HG03469 (cell line): ENCODE results near the gene PRELP.
"Not testable (repeated sequence)": the region's sequence is repeated elsewhere in the genome, so short reads cannot be mapped to it uniquely, and the experiment has no call there.

ENCODE experiments used
- ATAC-seq: cut with Tn5 transposase; IDR thresholded peaks from one replicate; pipeline ENCODE4 v1.9.1; 2021; ENCODE audit warnings: mild to moderate bottlenecking, moderate library complexity, moderate number of reproducible peaks; ENCODE audit not compliant: unreplicated experiment

Gene PRELP

DNA sequence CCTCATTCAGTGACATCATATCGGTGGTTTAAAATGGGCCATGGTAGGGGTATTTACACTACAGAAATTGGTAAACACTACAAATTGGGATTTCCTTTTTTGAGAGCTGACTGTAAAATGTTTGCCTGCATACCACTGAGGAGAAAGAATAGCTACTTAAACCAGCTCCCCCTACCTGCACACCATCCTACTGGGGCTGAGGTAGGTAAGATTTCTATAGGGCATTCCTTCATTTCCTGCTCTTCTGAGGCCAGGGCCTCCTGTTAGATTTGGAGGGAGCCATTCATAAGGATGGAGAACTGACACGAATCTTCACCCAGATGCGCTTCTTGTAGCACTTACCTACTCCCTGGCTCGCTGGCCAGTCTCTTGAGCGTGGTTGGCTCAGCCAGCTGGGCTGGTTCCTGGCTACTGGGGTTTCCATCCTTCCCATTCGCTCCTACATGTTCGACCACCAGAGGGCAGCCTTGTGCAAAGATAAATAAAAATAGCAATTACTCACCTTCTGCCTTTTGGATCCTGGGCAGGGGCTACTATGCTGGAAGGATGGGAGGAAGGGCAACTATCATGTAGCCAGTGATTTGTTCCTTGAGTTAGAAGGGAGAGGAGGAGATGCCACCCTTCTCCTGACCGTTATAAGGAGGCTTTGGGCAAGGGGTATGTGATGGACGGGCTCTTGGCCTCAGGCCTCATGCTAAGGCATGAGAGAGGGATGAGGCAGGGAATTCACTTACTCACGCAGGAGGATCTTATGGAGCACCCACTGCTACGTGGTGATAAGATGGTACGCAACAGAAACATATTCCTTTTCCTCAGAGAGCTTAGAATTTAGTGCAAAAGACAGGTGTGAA lies 29.0 kb downstream of the PRELP start:
- ATAC-seq: no peak

GRCh38 chr1:203505526-203506204 lies 30.1 kb downstream of the PRELP start:
- ATAC-seq: no peak

- no peak for ATAC-seq
These were observed 31.4 kb downstream of the PRELP start for GRCh38 chr1:203506858-203507626.

- no peak for ATAC-seq
These were observed 32.2 kb downstream of the PRELP start for GRCh38 chr1:203507759-203508158.

DNA sequence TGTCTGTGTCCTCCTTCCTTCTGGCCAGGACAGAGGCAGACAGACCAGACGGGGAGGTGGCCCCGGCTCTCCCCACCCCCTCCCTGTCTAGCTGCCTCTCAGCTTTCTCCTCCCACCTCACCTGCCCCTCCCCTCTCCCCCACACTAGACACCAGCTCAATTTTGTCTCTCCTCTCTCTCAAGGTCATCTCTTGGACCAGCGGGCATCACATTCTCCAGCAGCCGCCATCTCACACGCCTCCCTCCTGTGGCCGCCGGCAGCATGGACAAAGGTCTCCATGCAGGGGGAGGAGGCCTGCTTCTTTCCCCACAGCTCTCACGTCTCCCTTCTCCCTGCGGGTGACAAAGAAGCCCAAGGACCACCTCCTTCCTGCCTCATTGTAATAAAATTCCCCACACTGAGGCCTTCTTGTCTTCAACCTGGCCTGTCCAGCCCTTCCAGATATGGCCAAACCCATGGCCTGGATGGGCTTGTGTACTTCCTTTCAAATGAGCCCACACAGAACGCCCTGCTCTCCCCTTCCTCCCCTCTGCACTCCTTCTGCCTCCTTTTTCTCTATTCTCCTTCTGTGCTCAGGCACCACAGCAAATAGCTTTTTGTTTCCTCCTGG lies 33.0 kb downstream of the PRELP start:
- no peak for ATAC-seq

DNA sequence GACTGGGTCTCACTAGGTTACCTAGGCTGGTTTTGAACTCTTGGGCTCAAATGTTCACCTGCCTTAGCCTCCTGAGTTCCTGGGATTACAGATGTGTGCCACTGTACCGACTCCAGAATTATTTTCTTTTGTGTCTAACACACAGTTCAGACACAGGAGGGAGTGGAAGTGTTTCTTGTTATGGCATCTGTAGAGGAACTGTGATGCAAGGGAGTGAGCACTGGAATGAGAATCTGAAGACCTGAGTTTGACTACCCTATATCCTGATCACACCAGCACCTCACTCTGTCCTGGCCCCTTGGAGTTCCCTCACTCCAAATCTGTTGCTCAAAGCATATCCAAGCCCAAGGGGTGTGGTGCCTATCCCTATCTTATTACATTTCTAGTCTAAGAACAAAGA lies 33.5 kb downstream of the PRELP start:
- no peak for ATAC-seq

- ATAC-seq: no peak
These were observed 35.9 kb downstream of the PRELP start for GRCh38 chr1:203511513-203511912.

DNA sequence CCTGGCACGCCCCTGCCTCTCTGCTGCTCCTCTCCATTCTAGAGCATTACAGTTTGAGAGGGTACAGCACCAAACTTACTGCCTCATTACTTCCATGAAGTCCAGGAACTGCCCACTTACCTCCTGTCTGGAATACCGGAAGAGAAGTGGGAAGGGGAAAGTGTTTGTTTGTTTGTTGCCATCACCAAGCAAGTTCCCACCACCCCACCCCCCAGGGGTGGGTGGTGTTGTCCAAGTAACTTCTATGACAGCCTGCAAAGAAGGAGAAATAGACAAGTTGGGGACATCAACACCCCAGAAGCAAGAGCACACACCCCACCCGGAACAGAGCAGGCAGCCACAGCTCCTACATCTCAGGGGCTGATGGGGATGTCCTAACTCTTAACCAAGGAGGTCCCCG lies 36.3 kb downstream of the PRELP start:
- ATAC-seq: no peak

DNA sequence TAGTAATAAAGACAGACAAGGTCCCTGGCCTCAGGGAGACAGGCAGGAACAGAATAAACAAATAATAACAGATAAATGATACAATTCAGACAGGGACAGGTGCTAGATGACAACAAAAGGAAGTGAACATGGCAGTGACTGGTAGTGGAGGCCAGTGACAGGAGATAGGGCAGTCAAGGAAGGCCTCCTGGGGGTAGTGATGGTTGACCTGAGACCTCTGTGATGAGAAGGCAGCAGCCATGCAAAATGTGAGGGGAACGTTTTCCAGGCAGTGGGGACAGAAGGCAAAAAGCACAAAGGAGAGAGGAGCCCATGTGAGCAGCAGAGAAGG lies 36.9 kb downstream of the PRELP start:
- no peak for ATAC-seq

- ATAC-seq: no peak
These were observed 37.4 kb downstream of the PRELP start for GRCh38 chr1:203512848-203513584.

DNA sequence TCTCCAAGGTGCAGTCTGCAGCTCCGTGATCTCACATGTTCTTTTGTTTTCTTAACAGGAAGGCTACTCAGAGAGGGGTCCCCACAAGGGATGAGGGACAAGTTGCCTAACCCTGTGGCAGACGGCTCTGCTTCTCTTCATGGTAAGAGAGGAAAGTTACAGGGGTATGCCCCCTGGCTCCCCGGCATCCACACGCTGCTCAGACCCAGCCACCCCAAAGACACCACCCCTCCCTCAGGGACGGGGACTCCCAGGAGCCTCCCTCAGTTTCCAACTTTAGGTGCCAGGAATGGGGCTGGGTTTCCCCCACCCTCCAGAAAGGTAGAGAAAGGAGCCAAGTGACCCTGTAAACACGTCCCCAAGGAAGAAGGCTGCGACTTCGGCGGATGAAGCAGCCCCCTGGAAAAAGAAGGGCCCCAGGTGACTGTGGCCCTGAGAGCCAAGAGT lies 38.0 kb downstream of the PRELP start:
- no peak for ATAC-seq

- no peak for ATAC-seq
These were observed 40.6 kb downstream of the PRELP start for GRCh38 chr1:203516184-203516583.

- no peak for ATAC-seq
These were observed 41.3 kb downstream of the PRELP start for GRCh38 chr1:203516906-203517305.

DNA sequence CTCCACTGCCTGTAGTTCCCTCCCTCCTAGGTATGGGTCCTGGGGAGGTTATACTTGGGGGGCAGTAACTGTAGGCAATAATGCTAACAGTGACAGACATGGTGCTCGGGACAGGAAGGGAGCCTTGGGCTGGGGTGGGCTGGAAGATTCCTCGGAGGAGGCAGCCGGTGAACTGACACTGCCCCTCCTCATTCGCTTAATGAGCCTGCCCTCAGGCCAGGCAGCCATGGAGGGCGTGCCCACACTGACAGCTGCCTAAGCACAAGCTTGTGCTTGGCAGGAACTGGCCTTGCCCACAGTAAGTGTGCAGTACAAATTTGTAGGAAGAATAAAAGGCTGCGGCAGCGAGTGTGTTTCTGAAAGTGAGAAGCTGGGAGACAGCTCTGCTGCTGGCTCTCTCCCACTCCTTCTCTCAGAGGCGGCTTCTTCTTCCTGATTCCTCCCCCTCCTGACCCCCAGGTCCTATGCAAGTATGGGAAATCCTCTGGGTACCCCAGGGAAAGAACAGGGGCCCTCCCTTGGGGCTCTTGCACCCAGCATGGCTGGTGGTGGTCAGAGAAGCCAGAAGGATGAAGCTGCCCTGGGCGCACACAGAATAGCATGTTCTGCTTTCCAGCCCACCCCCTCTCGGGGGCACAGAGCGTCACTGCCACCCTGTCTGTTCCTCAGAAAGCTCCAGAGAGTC lies 42.0 kb downstream of the PRELP start:
- ATAC-seq: no peak

- ATAC-seq: not testable (repeated sequence)
These were observed 42.5 kb downstream of the PRELP start for GRCh38 chr1:203518139-203518538.

DNA sequence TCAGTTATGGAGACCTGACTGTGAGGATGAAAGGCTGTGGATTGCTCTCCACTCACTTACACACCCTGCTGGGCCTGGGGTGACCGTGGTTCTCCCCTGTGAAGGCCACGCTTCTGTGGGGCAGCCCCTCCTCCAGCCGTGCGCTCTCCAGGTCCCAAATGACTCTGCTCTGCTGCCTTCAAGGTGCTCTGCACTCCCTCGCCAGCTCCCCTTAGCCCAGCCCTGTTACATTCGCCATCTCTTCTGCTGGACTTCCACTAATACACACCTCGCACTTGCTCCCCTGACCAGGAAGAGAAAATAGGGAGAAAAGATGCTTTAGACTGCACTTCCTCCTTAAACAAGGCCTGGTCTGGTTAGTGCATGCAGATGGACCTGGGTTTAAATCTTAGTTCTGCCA lies 42.9 kb downstream of the PRELP start:
- ATAC-seq: no peak

GRCh38 chr1:203519053-203519840 lies 43.6 kb downstream of the PRELP start:
- ATAC-seq: no peak

DNA sequence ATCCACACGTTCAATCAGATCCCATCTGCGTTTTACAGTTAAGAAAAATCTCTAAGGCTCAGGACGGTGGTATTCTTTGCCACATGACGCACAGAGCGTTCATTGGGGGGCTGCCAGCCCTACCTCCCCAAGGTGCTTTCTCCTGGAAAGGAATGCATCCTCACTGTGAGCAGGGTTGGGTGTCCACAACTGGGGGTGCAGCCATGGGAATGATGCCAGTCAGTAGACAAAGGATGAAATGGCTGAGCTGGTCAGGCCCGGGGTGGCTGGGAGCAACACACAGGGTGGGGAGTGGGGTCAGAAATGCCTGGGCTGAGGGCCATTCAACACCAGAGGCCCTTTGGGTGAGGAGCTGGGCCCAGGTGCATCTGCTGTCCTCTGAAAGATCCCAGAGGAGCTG lies 44.3 kb downstream of the PRELP start:
- no peak for ATAC-seq

DNA sequence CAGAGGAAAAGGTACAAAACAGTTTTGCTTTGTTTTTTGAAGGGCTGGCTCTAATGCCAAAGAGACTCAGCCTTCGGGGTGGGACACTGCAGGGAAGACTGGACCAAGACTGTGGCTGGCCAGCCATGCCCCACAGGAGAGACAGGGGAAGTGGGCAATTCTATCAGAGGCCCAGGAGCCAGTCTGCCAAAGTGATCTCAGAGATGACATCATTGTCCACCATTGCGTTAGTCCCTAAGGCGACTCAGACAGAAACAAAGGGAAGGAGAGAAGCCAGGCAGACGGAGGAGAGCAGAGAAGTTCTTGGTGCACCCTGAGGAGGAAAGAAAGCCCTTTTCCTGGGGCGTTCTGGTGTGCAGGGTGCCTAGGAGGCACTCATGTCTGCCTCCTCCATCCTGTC lies 44.7 kb downstream of the PRELP start:
- no peak for ATAC-seq
